ENCODE data around the gene ENTPD8. TPM values are rescaled to one million over a fixed set of nuclear protein-coding genes. Genes with fewer than 3 reads are reported as not detected.

ENTPD8 gene
- total RNA-seq, 1 experiment from 2014 or later: 5.4 TPM

DNA sequence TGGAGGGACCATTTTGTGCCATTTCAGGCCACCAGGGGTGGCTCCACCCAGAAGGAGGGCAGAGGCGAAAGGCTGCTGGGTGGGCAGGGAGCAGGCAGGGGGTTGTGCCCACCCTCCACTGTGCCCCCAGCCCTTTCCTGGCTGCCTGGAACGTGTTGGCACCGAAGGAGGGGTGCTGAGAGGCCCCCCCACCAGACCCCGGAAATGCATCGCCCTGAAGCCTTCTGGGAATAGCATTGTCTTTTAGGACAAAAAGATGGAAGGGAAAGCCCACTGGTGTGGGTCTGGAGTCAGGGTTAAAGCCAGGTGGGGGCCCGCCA is 12.9 kb downstream of the ENTPD8 start:
- intact Hi-C loops (cut with micrococcal nuclease; ENCODE audit: unreplicated experiment): no loop called here
- no peaks in the 10 kb centered on the region for H3K36me3 ChIP-seq (ENCODE audit: low read depth)
- H2AFZ ChIP-seq: no peak overlapping the region
- H3K4me1 ChIP-seq (replicated peaks; ENCODE audit: insufficient read depth): peaks cover 9% of the 10 kb centered on the region
- TF ChIP-seq EZH2 (IDR thresholded peaks at IDR 0.05; ENCODE audit: low read depth): no peak
- TF ChIP-seq, protein P1, sequence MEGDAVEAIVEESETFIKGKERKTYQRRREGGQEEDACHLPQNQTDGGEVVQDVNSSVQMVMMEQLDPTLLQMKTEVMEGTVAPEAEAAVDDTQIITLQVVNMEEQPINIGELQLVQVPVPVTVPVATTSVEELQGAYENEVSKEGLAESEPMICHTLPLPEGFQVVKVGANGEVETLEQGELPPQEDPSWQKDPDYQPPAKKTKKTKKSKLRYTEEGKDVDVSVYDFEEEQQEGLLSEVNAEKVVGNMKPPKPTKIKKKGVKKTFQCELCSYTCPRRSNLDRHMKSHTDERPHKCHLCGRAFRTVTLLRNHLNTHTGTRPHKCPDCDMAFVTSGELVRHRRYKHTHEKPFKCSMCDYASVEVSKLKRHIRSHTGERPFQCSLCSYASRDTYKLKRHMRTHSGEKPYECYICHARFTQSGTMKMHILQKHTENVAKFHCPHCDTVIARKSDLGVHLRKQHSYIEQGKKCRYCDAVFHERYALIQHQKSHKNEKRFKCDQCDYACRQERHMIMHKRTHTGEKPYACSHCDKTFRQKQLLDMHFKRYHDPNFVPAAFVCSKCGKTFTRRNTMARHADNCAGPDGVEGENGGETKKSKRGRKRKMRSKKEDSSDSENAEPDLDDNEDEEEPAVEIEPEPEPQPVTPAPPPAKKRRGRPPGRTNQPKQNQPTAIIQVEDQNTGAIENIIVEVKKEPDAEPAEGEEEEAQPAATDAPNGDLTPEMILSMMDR (conservative IDR thresholded peaks at IDR 0.05): no peak
- H3K4me2 ChIP-seq: no peak overlapping the region
- H3K9me2 ChIP-seq (ENCODE audit: insufficient read depth): no peaks in the 10 kb centered on the region
- H3K4me3 ChIP-seq: no peak overlapping the region
- no peak overlapping the region for H3K27ac ChIP-seq
- ChIA-PET POLR2A (ENCODE audit: unreplicated experiment) (interaction anchor here (0.6 kb wide), 1 partner anchor 13 kb away, joined by 5 read pairs; no protein-coding TSS in a partner anchor), CTCF (interaction anchor here (0.6 kb wide), 1 partner anchor 106 kb away, joined by 5 read pairs; no protein-coding TSS in a partner anchor)
- H4K20me1 ChIP-seq (ENCODE audit: insufficient read depth): no peaks in the 10 kb centered on the region
- no peaks in the 10 kb centered on the region for H3K9me3 ChIP-seq (ENCODE audit: insufficient read depth, low read depth)
- peaks cover 19% of the 10 kb centered on the region for H3F3A ChIP-seq (ENCODE audit: insufficient read depth, low read depth)
- BruUV-seq (replicated peaks): no TSS peak
- 0 out of 2 replicates have a peak, but pooled peaks cover 6% of the 10 kb centered on the region for H3K79me2 ChIP-seq (ENCODE audit: low read depth)
- DNase-seq: no peak
- H3K27me3 ChIP-seq (ENCODE audit: insufficient read depth, low read depth): no peaks in the 10 kb centered on the region

- H3K27ac ChIP-seq: no peak overlapping the region
- POLR2A ChIA-PET (ENCODE audit: unreplicated experiment): interaction anchor here (0.6 kb wide), 1 partner anchor 14 kb away, joined by 5 read pairs; no protein-coding TSS in a partner anchor
- no peaks in the 10 kb centered on the region for H4K20me1 ChIP-seq (ENCODE audit: insufficient read depth)
These were observed 13.5 kb downstream of the ENTPD8 start for GRCh38 chr9:137427454-137428310.

DNA sequence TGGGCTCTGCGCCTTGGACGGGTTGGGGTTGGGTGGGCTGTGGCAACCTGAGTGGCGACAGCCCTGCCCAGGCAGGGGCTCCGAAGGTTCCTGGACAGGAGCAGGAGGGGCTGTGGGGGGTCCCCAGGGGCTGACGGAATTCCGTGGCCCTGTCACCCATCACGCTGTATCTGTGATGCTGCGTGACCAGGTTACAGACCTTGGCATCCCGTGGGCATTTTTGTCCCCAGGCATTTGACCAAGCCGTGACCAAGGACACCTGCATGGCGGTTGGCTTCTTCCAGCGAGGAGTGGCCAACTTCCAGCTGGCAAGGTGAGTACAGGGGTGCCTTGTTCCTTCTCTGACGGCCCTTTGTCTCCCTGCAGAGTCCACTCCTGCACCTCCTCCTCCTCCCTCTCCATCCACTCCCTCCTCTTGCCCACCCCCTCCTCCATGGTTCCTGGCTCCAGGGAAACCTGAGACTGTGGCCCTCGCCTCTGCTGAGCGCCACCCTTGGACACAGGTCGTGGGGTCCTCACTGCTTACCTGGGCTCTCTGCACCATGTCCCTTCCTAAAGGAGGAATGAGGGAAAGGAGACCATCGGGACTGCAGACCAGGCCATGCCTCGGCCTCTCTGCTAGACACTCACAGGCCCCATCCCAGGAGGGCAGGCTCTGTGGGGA is 15.0 kb downstream of the ENTPD8 start:
- H3K4me2 ChIP-seq: no peak overlapping the region
- TF ChIP-seq, protein P1 (conservative IDR thresholded peaks at IDR 0.05): no peak
- TF ChIP-seq EZH2 (IDR thresholded peaks at IDR 0.05; ENCODE audit: low read depth): no peak
- H3K9me3 ChIP-seq (ENCODE audit: insufficient read depth, low read depth): no peaks in the 10 kb centered on the region
- ChIA-PET POLR2A (ENCODE audit: unreplicated experiment) (no interaction called here), CTCF (no interaction called here)
- intact Hi-C loops (cut with micrococcal nuclease; ENCODE audit: unreplicated experiment): no loop called here
- H3K4me1 ChIP-seq (replicated peaks; ENCODE audit: insufficient read depth): peaks cover 17% of the 10 kb centered on the region
- H3K4me3 ChIP-seq: no peak overlapping the region
- no TSS peak for BruUV-seq (replicated peaks)
- no peak overlapping the region for H3K27ac ChIP-seq
- H2AFZ ChIP-seq: no peak overlapping the region
- H3K79me2 ChIP-seq (ENCODE audit: low read depth): peaks cover 19% of the 10 kb centered on the region
- no peak for DNase-seq
- H3F3A ChIP-seq (ENCODE audit: insufficient read depth, low read depth): peaks cover 17% of the 10 kb centered on the region
- H4K20me1 ChIP-seq (ENCODE audit: insufficient read depth): no peaks in the 10 kb centered on the region
- no peaks in the 10 kb centered on the region for H3K36me3 ChIP-seq (ENCODE audit: low read depth)
- no peaks in the 10 kb centered on the region for H3K9me2 ChIP-seq (ENCODE audit: insufficient read depth)
- H3K27me3 ChIP-seq (ENCODE audit: insufficient read depth, low read depth): no peaks in the 10 kb centered on the region

More at GRCh38 chr9:137427454-137428310, 13.5 kb downstream of the ENTPD8 start:
- CTCF ChIA-PET: no interaction called here
- Histone ChIP-seq H3K4me3 (no peak overlapping the region), H3K4me2 (no peak overlapping the region), H3K27me3 (ENCODE audit: insufficient read depth, low read depth) (no peaks in the 10 kb centered on the region), H3K9me2 (ENCODE audit: insufficient read depth) (no peaks in the 10 kb centered on the region), H3K36me3 (ENCODE audit: low read depth) (no peaks in the 10 kb centered on the region), H3K9me3 (ENCODE audit: insufficient read depth, low read depth) (no peaks in the 10 kb centered on the region), H2AFZ (no peak overlapping the region), H3K4me1 (replicated peaks; ENCODE audit: insufficient read depth) (peaks cover 9% of the 10 kb centered on the region), H3F3A (ENCODE audit: insufficient read depth, low read depth) (peaks cover 19% of the 10 kb centered on the region), H3K79me2 (ENCODE audit: low read depth) (0 out of 2 replicates have a peak, but pooled peaks cover 6% of the 10 kb centered on the region)
- no peak for DNase-seq
- BruUV-seq (replicated peaks): no TSS peak
- TF ChIP-seq, protein P1 (conservative IDR thresholded peaks at IDR 0.05): no peak
- intact Hi-C loops (cut with micrococcal nuclease; ENCODE audit: unreplicated experiment): no loop called here

All from PC-9 (cell line).